Testis (tissue), 3 donors: Measurements from ENCODE around the gene TTLL1. TPM values are rescaled to one million over a fixed set of nuclear protein-coding genes. Genes with fewer than 3 reads are reported as not detected.

ENCODE experiments used
- DNase-seq: peaks from one replicate; pipeline ENCODE4 v3.0.0-alpha.2; 2019
- H3K27ac ChIP-seq, 2 donors: fragments of 200-600 bp; sonication (generic); one replicate each; pipeline ENCODE4 v1.5.1; 2019
- H3K27me3 ChIP-seq: fragments of 200-600 bp; sonication (generic); one replicate; pipeline ENCODE4 v1.5.1; 2019
- H3K36me3 ChIP-seq: fragments of 200-600 bp; sonication (generic); one replicate; pipeline ENCODE4 v1.5.1; 2017; ENCODE audit warnings: low read depth; ENCODE audit errors: missing control alignments
- H3K4me1 ChIP-seq: fragments of 200-600 bp; sonication (generic); one replicate; pipeline ENCODE4 v1.5.1; 2019
- H3K4me3 ChIP-seq, 2 donors: fragments of 200-600 bp; sonication (generic); one replicate each; pipeline ENCODE4 v1.5.1; 2017 to 2019
- H3K9me3 ChIP-seq: fragments of 200-600 bp; sonication (generic); one replicate; pipeline ENCODE4 v1.5.1; 2017
- POLR2A ChIP-seq: fragments of 450-650 bp; IDR thresholded peaks from one replicate; pipeline ENCODE4 v1.6.1; 2017; ENCODE audit warnings: antibody characterized with exemption, mild to moderate bottlenecking, moderate library complexity
- WGBS, 2 donors: methylation state at CpG; one replicate each; pipeline ENCODE4 v1.1.5; 2018; 5-methylcytosine and 5-hydroxymethylcytosine counted together
- intact Hi-C: fragments of 100-400 bp; cut with DNase I; formaldehyde crosslinking; loops from one replicate; pipeline ENCODE4 v1.15.1; 2023; ENCODE audit warnings: low total_unique reads
- polyA plus RNA-seq: library from polyadenylated mRNA; stranded (reverse); fragments of 350-450 nt; fragmentation: Illumina TruSeq; extraction: RNeasy Lipid Tissue Mini Kit (QIAGEN cat#74804); gene quantifications from one replicate; pipeline ENCODE4 v1.2.3, GENCODE V29; 2014; ENCODE audit warnings: low read depth, low replicate concordance; ENCODE audit not compliant: insufficient read depth
- total RNA-seq, 2 donors: library from RNA; depleted of rRNA; stranded (reverse); fragments of >200 nt; gene quantifications; one replicate each; pipeline ENCODE4 v1.2.3, GENCODE V29; 2016
- TF ChIP-seq, protein P1 (sequence below), 3 experiments: fragments of 450-650 bp in 2 of 3; fragments of 200-600 bp in 1 of 3; sonication (generic) in 1 of 3; IDR thresholded peaks; one replicate each; pipeline ENCODE4 v1.5.1; 2016 to 2019; ENCODE audit warnings: antibody characterized with exemption in 3 of 3, mild to moderate bottlenecking in 2 of 3, moderate library complexity in 1 of 3

TTLL1 gene
- total and polyA plus RNA-seq, 3 donors from 2014 or later: 22.5 to 30.0 (median 28.9) TPM

DNA sequence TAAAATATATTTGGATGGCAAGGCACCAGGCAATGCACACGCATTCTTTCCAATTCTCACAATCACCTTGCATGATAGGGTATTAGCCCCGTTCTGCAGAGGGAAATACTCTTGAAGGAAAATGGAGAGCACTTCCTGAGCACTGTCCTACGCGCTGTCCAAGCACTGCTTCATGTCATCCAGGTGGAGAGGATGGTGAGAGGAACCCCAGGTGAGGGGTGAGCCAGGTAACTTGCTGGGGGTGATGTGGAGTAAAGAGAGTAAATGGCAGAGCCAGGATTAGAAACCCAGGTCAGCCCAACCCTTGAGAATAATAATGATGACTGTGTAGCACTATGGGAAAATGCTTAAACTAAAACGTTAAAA is 73.5 kb downstream of the TTLL1 start:
- H3K27me3 ChIP-seq: no peaks in the 10 kb centered on the region
- no peak for DNase-seq
- TF ChIP-seq, protein P1, sequence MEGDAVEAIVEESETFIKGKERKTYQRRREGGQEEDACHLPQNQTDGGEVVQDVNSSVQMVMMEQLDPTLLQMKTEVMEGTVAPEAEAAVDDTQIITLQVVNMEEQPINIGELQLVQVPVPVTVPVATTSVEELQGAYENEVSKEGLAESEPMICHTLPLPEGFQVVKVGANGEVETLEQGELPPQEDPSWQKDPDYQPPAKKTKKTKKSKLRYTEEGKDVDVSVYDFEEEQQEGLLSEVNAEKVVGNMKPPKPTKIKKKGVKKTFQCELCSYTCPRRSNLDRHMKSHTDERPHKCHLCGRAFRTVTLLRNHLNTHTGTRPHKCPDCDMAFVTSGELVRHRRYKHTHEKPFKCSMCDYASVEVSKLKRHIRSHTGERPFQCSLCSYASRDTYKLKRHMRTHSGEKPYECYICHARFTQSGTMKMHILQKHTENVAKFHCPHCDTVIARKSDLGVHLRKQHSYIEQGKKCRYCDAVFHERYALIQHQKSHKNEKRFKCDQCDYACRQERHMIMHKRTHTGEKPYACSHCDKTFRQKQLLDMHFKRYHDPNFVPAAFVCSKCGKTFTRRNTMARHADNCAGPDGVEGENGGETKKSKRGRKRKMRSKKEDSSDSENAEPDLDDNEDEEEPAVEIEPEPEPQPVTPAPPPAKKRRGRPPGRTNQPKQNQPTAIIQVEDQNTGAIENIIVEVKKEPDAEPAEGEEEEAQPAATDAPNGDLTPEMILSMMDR (IDR thresholded peaks at IDR 0.05): no peak
- no peak for TF ChIP-seq POLR2A
- peaks cover 13% of the 10 kb centered on the region for H3K4me1 ChIP-seq
- intact Hi-C loops: no loop called here
- no peaks in the 10 kb centered on the region for H3K9me3 ChIP-seq
- H3K36me3 ChIP-seq: no peaks in the 10 kb centered on the region
- H3K27ac ChIP-seq: peak overlapping the region in 1 of 2 donors; percentile 56
- WGBS, 2 donors: 18 to 34% methylated on average over 5 of the region's 5 CpGs
- peak overlapping the region; percentile 84 to 93 for H3K4me3 ChIP-seq

DNA sequence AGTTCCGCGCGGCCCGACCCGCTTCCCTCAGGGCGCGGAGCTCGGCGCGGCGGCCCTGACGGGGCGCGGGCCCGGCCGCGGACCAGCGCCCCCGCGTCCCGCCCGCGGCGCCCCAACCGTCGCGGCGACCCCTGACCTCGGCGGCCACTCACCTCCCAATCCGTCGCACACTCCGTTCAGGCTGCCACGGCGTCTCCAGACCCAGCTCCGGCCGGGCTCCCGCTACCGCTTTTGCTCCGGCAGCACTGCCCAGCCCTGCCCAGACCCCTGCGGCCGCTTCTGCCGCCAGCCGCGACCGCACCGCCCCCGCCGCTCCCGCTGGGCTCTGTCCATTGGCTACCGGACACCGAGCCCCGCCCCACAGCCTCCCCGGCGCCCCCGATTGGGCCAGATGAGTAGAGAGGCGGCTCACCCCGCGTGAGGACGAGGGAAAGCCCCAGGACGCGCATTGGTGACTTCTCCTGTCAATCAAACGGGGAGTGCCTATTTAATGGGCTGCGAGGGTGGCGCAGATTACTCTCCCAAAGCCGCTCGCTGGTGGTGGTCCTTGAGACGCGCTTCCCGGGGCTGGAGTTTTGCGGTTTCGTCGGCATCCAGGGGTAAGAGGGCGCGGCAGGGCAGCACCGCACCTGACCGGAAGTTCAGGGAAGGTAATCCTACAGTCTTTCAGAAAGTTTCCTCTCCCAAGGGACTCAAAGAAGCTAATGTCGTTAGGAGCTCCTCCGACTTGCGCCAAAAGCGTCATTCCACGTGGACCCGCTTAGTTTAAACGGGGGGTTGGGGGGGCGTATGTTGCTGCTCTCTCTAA is 74.1 kb downstream of the TTLL1 start, which contains the start of gene PACSIN2:
TSS of gene PACSIN2 (minus strand) at position 281 of the 808 bp plus-strand sequence. CDS start 103,069 bp downstream, outside the sequence.
- Histone ChIP-seq H3K9me3 (no peaks in the 10 kb centered on the region), H3K4me3 (peak within 1 kb of the TSS; percentile 84 to 93), H3K36me3 (no peaks in the 10 kb centered on the region), H3K27ac (peak within 1 kb of the TSS; percentile 63 to 77), H3K27me3 (no peaks in the 10 kb centered on the region), H3K4me1 (peaks cover 13% of the 10 kb centered on the region)
- intact Hi-C loops: no loop called here
- TF ChIP-seq, protein P1 (IDR thresholded peaks at IDR 0.05): no peak
- TF ChIP-seq POLR2A: peak; percentile 76
- WGBS, 2 donors: 0 to 1% methylated on average over 19 to 62 of the region's 85 CpGs
- peak; percentile 99 for DNase-seq

DNA sequence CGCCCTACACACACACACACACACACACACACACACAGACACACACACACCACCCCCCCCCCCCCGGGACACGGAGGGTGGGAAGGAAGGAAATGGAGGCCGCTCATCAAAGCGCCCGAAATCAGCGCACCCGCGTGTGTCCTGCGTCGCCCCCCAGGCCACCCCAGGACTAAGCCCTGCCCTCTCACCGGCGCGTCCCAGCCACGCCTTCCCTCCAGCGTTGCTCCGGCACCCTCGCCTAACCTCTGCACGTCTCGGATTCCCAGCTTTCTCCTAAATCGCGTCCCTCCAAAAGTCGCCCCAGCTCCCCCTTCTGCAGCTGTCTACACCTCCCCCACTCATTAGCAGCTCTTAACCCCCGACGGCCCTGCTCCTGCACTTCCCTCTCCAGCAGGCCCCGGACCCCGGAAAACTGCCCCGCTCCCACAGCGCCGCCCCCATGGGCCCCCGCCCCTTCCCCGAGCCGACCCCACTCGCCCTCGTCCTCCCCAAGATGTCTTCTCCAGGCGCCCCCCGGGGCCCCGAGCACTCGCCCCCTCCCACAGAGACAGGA is 74.8 kb downstream of the TTLL1 start:
- TF ChIP-seq, protein P1 (IDR thresholded peaks at IDR 0.05): no peak
- TF ChIP-seq POLR2A: no peak
- no peaks in the 10 kb centered on the region for H3K36me3 ChIP-seq
- DNase-seq: peak; percentile 36
- H3K4me1 ChIP-seq: peaks cover 13% of the 10 kb centered on the region
- 0 to 1% methylated on average over 27 to 36 of the region's 39 CpGs for WGBS, 2 donors
- no peaks in the 10 kb centered on the region for H3K27me3 ChIP-seq
- H3K9me3 ChIP-seq: no peaks in the 10 kb centered on the region
- H3K27ac ChIP-seq: peak overlapping the region; percentile 63 to 77
- peak overlapping the region; percentile 84 to 93 for H3K4me3 ChIP-seq
- intact Hi-C loops: no loop called here

DNA sequence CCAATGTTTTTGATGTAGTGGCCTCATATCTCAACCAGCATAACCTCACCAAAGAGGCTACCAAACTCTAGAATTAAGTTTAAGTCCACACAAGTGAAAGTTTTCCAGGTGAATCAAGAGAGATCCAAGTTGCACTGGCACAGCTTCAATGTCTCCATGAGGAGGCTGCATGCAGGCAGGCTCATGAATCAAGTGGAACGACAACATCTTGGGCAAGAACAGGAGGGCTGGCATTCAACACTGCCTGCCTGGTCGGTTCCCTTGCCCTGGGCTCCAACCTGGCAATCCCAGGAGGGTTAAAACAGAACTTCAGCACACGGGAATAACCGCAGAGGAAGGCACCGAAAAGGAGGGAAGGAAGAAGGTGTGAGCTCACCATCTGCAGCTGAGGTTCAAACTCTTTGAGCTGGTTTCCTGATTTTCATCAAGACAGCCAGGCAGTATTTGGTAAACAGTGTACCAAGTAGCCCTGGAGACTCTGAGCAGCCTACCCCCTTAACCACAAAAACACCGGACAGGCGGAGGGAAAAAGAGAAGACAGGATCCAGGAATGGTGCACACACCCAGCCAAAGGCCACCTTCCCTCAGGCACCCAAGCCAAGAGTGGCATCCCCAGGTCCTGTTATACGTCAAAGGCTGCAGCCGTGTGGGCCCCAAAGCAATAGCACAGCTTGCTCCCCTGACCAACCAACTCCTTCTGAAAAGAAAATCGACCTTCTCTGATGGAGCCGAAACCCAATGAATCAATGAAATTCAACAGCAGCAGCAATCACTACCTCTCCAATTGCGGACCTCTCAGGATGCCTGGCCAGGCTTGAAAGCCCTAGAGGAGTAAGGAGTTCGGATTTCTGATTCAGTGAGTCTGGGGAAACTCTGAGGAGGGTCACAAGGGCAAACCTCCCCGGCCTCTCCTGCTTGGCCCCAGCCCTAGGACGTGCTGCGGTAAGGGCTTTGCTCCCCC is 75.6 kb downstream of the TTLL1 start:
- DNase-seq: no peak
- Histone ChIP-seq H3K9me3 (no peaks in the 10 kb centered on the region), H3K4me1 (peaks cover 13% of the 10 kb centered on the region), H3K36me3 (no peaks in the 10 kb centered on the region), H3K4me3 (peak overlapping the region; percentile 84 to 93), H3K27me3 (no peaks in the 10 kb centered on the region), H3K27ac (peak overlapping the region in 1 of 2 donors; percentile 77)
- 21% methylated on average over 16 of the region's 16 CpGs for WGBS, 2 donors
- intact Hi-C loops: no loop called here
- TF ChIP-seq, protein P1 (IDR thresholded peaks at IDR 0.05): no peak
- TF ChIP-seq POLR2A: no peak
